Endodermal cell (in vitro differentiated cells): ENCODE data around the gene ESYT3. TPM values are rescaled to one million over a fixed set of nuclear protein-coding genes. Genes with fewer than 3 reads are reported as not detected.
A peak's percentile ranks its signal among the peaks of the same experiment; 100 is the strongest.

Source experiments
- DNase-seq: peaks from one replicate; pipeline ENCODE4 v3.0.0-alpha.2; 2017
- H3K27ac ChIP-seq: 2 replicates; pipeline ENCODE4 v1.5.1; 2013; ENCODE audit warnings: mild to moderate bottlenecking, low read depth, low read length, moderate library complexity
- H3K27me3 ChIP-seq: 2 replicates; pipeline ENCODE4 v1.6.1; 2013; ENCODE audit warnings: mild to moderate bottlenecking, low read length, moderate library complexity; ENCODE audit not compliant: insufficient read depth, control insufficient read depth, poor library complexity, severe bottlenecking
- H3K36me3 ChIP-seq: 2 replicates; pipeline ENCODE4 v1.7.0; 2013; ENCODE audit warnings: mild to moderate bottlenecking, low read length, moderate library complexity; ENCODE audit not compliant: control insufficient read depth, insufficient read depth
- H3K4me1 ChIP-seq: one replicate; pipeline ENCODE4 v1.7.0; 2013; ENCODE audit warnings: low read length; ENCODE audit not compliant: control insufficient read depth, insufficient read depth
- H3K4me3 ChIP-seq: 2 replicates; pipeline ENCODE4 v1.5.1; 2013; ENCODE audit warnings: mild to moderate bottlenecking, low read length, moderate library complexity
- H3K9ac ChIP-seq: 2 replicates; pipeline ENCODE4 v1.6.1; 2013; ENCODE audit warnings: mild to moderate bottlenecking, low read length, moderate library complexity; ENCODE audit not compliant: poor library complexity, severe bottlenecking; ENCODE audit errors: extremely low read depth
- H3K9me3 ChIP-seq: 2 replicates; pipeline ENCODE4 v1.6.1; 2013; ENCODE audit warnings: mild to moderate bottlenecking, low read length, moderate library complexity; ENCODE audit not compliant: control insufficient read depth
- H3K27ac Mint-ChIP-seq: 2 replicates; pipeline ENCODE4 v1.8.0; 2020; ENCODE audit warnings: mixed read lengths
- H3K27me3 Mint-ChIP-seq: 2 replicates; pipeline ENCODE4 v1.8.0; 2021; ENCODE audit warnings: mild to moderate bottlenecking, mixed read lengths; ENCODE audit not compliant: insufficient read depth
- H3K36me3 Mint-ChIP-seq: 2 replicates; pipeline ENCODE4 v1.8.0; 2020; ENCODE audit warnings: low read depth, mixed read lengths
- H3K4me1 Mint-ChIP-seq: 2 replicates; pipeline ENCODE4 v1.8.0; 2020; ENCODE audit warnings: mixed read lengths
- H3K4me3 Mint-ChIP-seq: 2 replicates; pipeline ENCODE4 v1.8.0; 2020; ENCODE audit warnings: mild to moderate bottlenecking, moderate library complexity, mixed read lengths
- H3K9me3 Mint-ChIP-seq: 2 replicates; pipeline ENCODE4 v1.8.0; 2020; ENCODE audit warnings: mild to moderate bottlenecking, mixed read lengths
- CTCF ChIP-seq: fragments of 200-600 bp; sonication (generic); conservative IDR thresholded peaks from 2 replicates; pipeline ENCODE4 v1.5.0; 2021; ENCODE audit warnings: antibody characterized with exemption, mild to moderate bottlenecking
- WGBS, 2 experiments: methylation state at CpG; one replicate each; pipeline versions ENCODE4 v1.1.5 to v1.1.7; 2013; ENCODE audit warnings: missing lambda C conversion rate in 2 of 2, mixed read lengths in 1 of 2; ENCODE audit not compliant: insufficient coverage in 1 of 2, insufficient read length in 1 of 2; 5-methylcytosine and 5-hydroxymethylcytosine counted together
- total RNA-seq, 2 donors: library from RNA; stranded (reverse); fragmentation: NEBNext Ultra II Directional in 1 of 2; extraction: Animal tissue kit (Norgen Biotek cat#: 25700) in 1 of 2; gene quantifications; 2 replicates in 1 of 2; 3 replicates in 1 of 2; pipeline ENCODE4 v1.2.1, GENCODE V29; 2021

ESYT3 gene
- total RNA-seq, 2 donors from 2014 or later, result 7.7 to 10.2 TPM

GRCh38 chr3:138441256-138441655 lies 6.8 kb downstream of the ESYT3 start:
- peak; percentile 47 for DNase-seq
- Histone ChIP-seq H3K36me3 (no peaks in the 10 kb centered on the region), H3K4me1 (peaks cover 7% of the 10 kb centered on the region), H3K9me3 (no peaks in the 10 kb centered on the region), H3K9ac (no peak overlapping the region), H3K27ac (no peak overlapping the region), H3K27me3 (peaks cover 10% of the 10 kb centered on the region), H3K4me3 (no peak overlapping the region)
- peaks cover 36% of the 10 kb centered on the region for H3K4me1 Mint-ChIP-seq
- no peaks in the 10 kb centered on the region for H3K36me3 Mint-ChIP-seq
- peaks cover 9% of the 10 kb centered on the region for H3K27me3 Mint-ChIP-seq
- H3K9me3 Mint-ChIP-seq, result no peaks in the 10 kb centered on the region
- peak overlapping the region; percentile 74 for H3K27ac Mint-ChIP-seq
- no peak for TF ChIP-seq CTCF
- no peak overlapping the region for H3K4me3 Mint-ChIP-seq
- WGBS, 2 experiments, result 100% methylated on average over 2 of the region's 2 CpGs; no CpG with 5 or more reads in 1 of the 2 experiments

- no peak for TF ChIP-seq CTCF
- Mint-ChIP-seq H3K4me3 (no peak overlapping the region), H3K4me1 (peaks cover 36% of the 10 kb centered on the region), H3K36me3 (no peaks in the 10 kb centered on the region), H3K9me3 (no peaks in the 10 kb centered on the region), H3K27me3 (peaks cover 5% of the 10 kb centered on the region), H3K27ac (peak overlapping the region; percentile 44)
- DNase-seq, result peak; percentile 56
- H3K27me3 ChIP-seq, result peaks cover 5% of the 10 kb centered on the region
- H3K9ac ChIP-seq, result no peak overlapping the region
- H3K27ac ChIP-seq, result no peak overlapping the region
- WGBS, 2 experiments, result 80 to 89% methylated on average over 1 of the region's 2 CpGs
- no peaks in the 10 kb centered on the region for H3K9me3 ChIP-seq
- H3K4me1 ChIP-seq, result peaks cover 7% of the 10 kb centered on the region
- no peak overlapping the region for H3K4me3 ChIP-seq
- H3K36me3 ChIP-seq, result no peaks in the 10 kb centered on the region
Measured at GRCh38 chr3:138441742-138442141, 7.3 kb downstream of the ESYT3 start.

GRCh38 chr3:138442433-138442832 lies 8.0 kb downstream of the ESYT3 start:
- Histone ChIP-seq H3K27ac (no peak overlapping the region), H3K27me3 (no peaks in the 10 kb centered on the region), H3K4me1 (peaks cover 7% of the 10 kb centered on the region), H3K9me3 (no peaks in the 10 kb centered on the region), H3K4me3 (peak overlapping the region; percentile 54), H3K36me3 (no peaks in the 10 kb centered on the region), H3K9ac (no peak overlapping the region)
- Mint-ChIP-seq H3K36me3 (no peaks in the 10 kb centered on the region), H3K9me3 (no peaks in the 10 kb centered on the region), H3K4me1 (peaks cover 36% of the 10 kb centered on the region), H3K4me3 (no peak overlapping the region), H3K27me3 (peaks cover 3% of the 10 kb centered on the region), H3K27ac (peak overlapping the region; percentile 87)
- peak; percentile 82 for DNase-seq
- TF ChIP-seq CTCF, result no peak
- 78 to 80% methylated on average over 3 to 5 of the region's 5 CpGs for WGBS, 2 experiments
